Endothelial cell of umbilical vein (primary cell): Measurements from ENCODE around the gene GZF1. TPM values are rescaled to one million over a fixed set of nuclear protein-coding genes. Genes with fewer than 3 reads are reported as not detected.

Source experiments
- BruUV-seq: library from RNA; stranded (reverse); fragments of 400-500 nt; replicated peaks from 2 replicates; lab custom pipeline; 2021; lab: Mats Ljungman, UMichigan
- CTCF ChIA-PET: fragments of 300-600, 350-600 bp; sonication (Branson Sonifier 250); formaldehyde crosslinking; loops from one replicate; lab custom pipeline; 2021; ENCODE audit warnings: antibody characterized with exemption, inconsistent platforms; lab: Charles Lee
- POLR2A ChIA-PET: fragments of 300-600, 350-600 bp; sonication (Branson Sonifier 250); formaldehyde crosslinking; loops from one replicate; lab custom pipeline; 2021; ENCODE audit warnings: antibody characterized with exemption, inconsistent platforms; lab: Charles Lee
- DNase-seq: peaks from one replicate; pipeline ENCODE4 v3.0.0-alpha.2; 2011; ENCODE audit warnings: low read depth, low spot score
- FAIRE-seq: peaks from 2 replicates; lab custom pipeline; 2011; peaks lifted over from hg19 to GRCh38; lab: Jason Lieb, UNC
- H2AFZ ChIP-seq: 2 replicates; pipeline ENCODE4 v1.6.0; 2012; ENCODE audit warnings: low read depth, low read length, control low read depth, inconsistent platforms
- H3K27ac ChIP-seq: 2 replicates; pipeline ENCODE4 v1.5.1; 2011; ENCODE audit warnings: low read depth, mild to moderate bottlenecking, control low read depth, low read length, moderate library complexity; ENCODE audit not compliant: insufficient read depth
- H3K27me3 ChIP-seq, 2 experiments: 2 replicates each; pipeline versions ENCODE4 v1.6.0 to v1.6.1; 2011; ENCODE audit warnings: low read length in 2 of 2, mixed read lengths in 1 of 2; ENCODE audit not compliant: control insufficient read depth in 2 of 2, insufficient read depth in 2 of 2
- H3K36me3 ChIP-seq, 2 experiments: 2 replicates in 1 of 2; 3 replicates in 1 of 2; pipeline ENCODE4 v1.5.1; 2011; ENCODE audit warnings: low read length in 2 of 2, mild to moderate bottlenecking in 1 of 2, moderate library complexity in 1 of 2; ENCODE audit not compliant: control insufficient read depth in 2 of 2, insufficient read depth in 2 of 2; ENCODE audit errors: extremely low read depth in 1 of 2
- H3K4me1 ChIP-seq: 3 replicates; pipeline ENCODE4 v1.5.1; 2011; ENCODE audit warnings: mild to moderate bottlenecking, low read length; ENCODE audit not compliant: control insufficient read depth, insufficient read depth; ENCODE audit errors: extremely low read depth
- H3K4me2 ChIP-seq: 2 replicates; pipeline ENCODE4 v1.6.1; 2011; ENCODE audit warnings: low read length, control low read depth, mixed read lengths; ENCODE audit not compliant: insufficient read depth
- H3K4me3 ChIP-seq, 3 experiments: fragments of 200-600 bp in 1 of 3; sonication (generic), shearing (Covaris generic) in 1 of 3; replicated peaks in 1 of 3; 2 replicates each; pipeline ENCODE4 v1.5.1; 2011 to 2016; ENCODE audit warnings: control low read depth in 3 of 3, low read length in 3 of 3, mild to moderate bottlenecking in 2 of 3, inconsistent platforms in 1 of 3, low read depth in 1 of 3, moderate library complexity in 1 of 3; ENCODE audit not compliant: insufficient read depth in 1 of 3
- H3K79me2 ChIP-seq: 2 replicates; pipeline ENCODE4 v1.6.0; 2012; ENCODE audit warnings: low read length, inconsistent platforms; ENCODE audit not compliant: control insufficient read depth, insufficient read depth
- H3K9ac ChIP-seq: replicated peaks from 2 replicates; pipeline ENCODE3; 2011; ENCODE audit warnings: low read length, control low read depth; ENCODE audit not compliant: insufficient read depth; ENCODE audit errors: extremely low read depth
- H3K9me1 ChIP-seq: replicated peaks from 3 replicates; pipeline ENCODE4 v1.6.0; 2011; ENCODE audit warnings: mild to moderate bottlenecking, low read length; ENCODE audit not compliant: control insufficient read depth, insufficient read depth; ENCODE audit errors: extremely low read depth
- H3K9me3 ChIP-seq: replicated peaks from 2 replicates; pipeline ENCODE4 v1.5.1; 2012; ENCODE audit warnings: low read length, inconsistent platforms; ENCODE audit not compliant: control insufficient read depth, insufficient read depth
- H4K20me1 ChIP-seq: replicated peaks from 2 replicates; pipeline ENCODE3; 2011; ENCODE audit warnings: mild to moderate bottlenecking, low read length; ENCODE audit not compliant: control insufficient read depth, insufficient read depth; ENCODE audit errors: extremely low read depth
- CTCF ChIP-seq, 2 donors: IDR thresholded peaks; 1 replicate in 1 of 2; 2 replicates in 1 of 2; pipeline ENCODE4 v1.5.1; 2011; ENCODE audit warnings: low read length in 2 of 2, mild to moderate bottlenecking in 2 of 2, moderate library complexity in 2 of 2, control low read depth in 1 of 2, inconsistent platforms in 1 of 2, low read depth in 1 of 2; ENCODE audit not compliant: insufficient read depth in 1 of 2; ENCODE audit errors: extremely low read depth in 1 of 2
- EZH2 ChIP-seq: IDR thresholded peaks from 2 replicates; pipeline ENCODE4 v1.6.1; 2012; ENCODE audit warnings: borderline replicate concordance, low read depth, mild to moderate bottlenecking, moderate library complexity, low read length, inconsistent platforms; ENCODE audit not compliant: severe bottlenecking
- FOS ChIP-seq: IDR thresholded peaks from 2 replicates; pipeline ENCODE4 v1.6.1; 2011; ENCODE audit warnings: mild to moderate bottlenecking, low read length, moderate library complexity, borderline replicate concordance; ENCODE audit not compliant: insufficient read depth
- GATA2 ChIP-seq: IDR thresholded peaks from 2 replicates; pipeline ENCODE4 v1.7.0; 2011; ENCODE audit warnings: low read depth, mild to moderate bottlenecking, moderate library complexity, mixed read lengths, low read length; ENCODE audit not compliant: insufficient read length, insufficient read depth
- JUN ChIP-seq: IDR thresholded peaks from 2 replicates; pipeline ENCODE4 v1.6.1; 2011; ENCODE audit warnings: borderline replicate concordance, low read depth; ENCODE audit not compliant: insufficient read length, insufficient read depth
- MYC ChIP-seq: IDR thresholded peaks from one replicate; pipeline ENCODE4 v1.6.1; 2011; ENCODE audit warnings: mild to moderate bottlenecking, low read depth, low read length
- POLR2A ChIP-seq: IDR thresholded peaks from 2 replicates; pipeline ENCODE4 v1.6.1; 2012; ENCODE audit warnings: low read depth, mild to moderate bottlenecking, control low read depth, low read length
- POLR2AphosphoS5 ChIP-seq: IDR thresholded peaks from 2 replicates; pipeline ENCODE4 v1.6.1; 2012; ENCODE audit warnings: low read depth, mild to moderate bottlenecking, control low read depth, low read length, moderate library complexity; ENCODE audit not compliant: insufficient read depth
- dilution Hi-C: fragments of 300-500 bp; cut with MboI; formaldehyde crosslinking; loops from one replicate; pipeline ENCODE4 v1.15.0; 2019; ENCODE audit warnings: low sequenced_read_pairs; ENCODE audit not compliant: extremely low pct_ligation_motif_present
- intact Hi-C: fragments of 100-400 bp; cut with micrococcal nuclease; formaldehyde crosslinking; loops from one replicate; pipeline ENCODE4 v1.10.0; 2022
- polyA plus RNA-seq, 4 experiments: library from polyadenylated mRNA; depleted of rRNA in 3 of 4; stranded (reverse) in 3 of 4; unstranded in 1 of 4; fragments of >200 nt; gene quantifications; 2 replicates each; pipeline versions ENCODE4 v1.2.1 to v1.2.3, GENCODE V29; 2011 to 2012; ENCODE audit warnings: missing spikeins in 1 of 4
- total RNA-seq: library from RNA; stranded (reverse); gene quantifications from 2 replicates; pipeline ENCODE4 v1.2.3, GENCODE V29; 2021
- TF ChIP-seq, protein P1 (sequence below): IDR thresholded peaks from 2 replicates; pipeline ENCODE4 v1.6.1; 2011; ENCODE audit not compliant: insufficient read depth, insufficient read length

The GZF1 gene
- total and polyA plus RNA-seq, 2 donors (not counting 3 experiments of a cell fraction or from before 2014, with no cell fraction given), result 9.7 to 10.0 TPM

- no peaks in the 10 kb centered on the region for H3K4me1 ChIP-seq
- no peak overlapping the region for H3K27ac ChIP-seq
- intact Hi-C loops, result no loop called here
- TF ChIP-seq, protein P1, sequence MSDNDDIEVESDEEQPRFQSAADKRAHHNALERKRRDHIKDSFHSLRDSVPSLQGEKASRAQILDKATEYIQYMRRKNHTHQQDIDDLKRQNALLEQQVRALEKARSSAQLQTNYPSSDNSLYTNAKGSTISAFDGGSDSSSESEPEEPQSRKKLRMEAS, result no peak
- no peak for TF ChIP-seq GATA2
- no peak for TF ChIP-seq FOS
- no peak for TF ChIP-seq POLR2A
- no peak for TF ChIP-seq CTCF (IDR thresholded peaks at IDR 0.05; ENCODE audit: extremely low read depth in 1 of 2, insufficient read depth in 1 of 2, low read depth in 1 of 2, low read length in 2 of 2)
- TF ChIP-seq POLR2AphosphoS5, result no peak
- TF ChIP-seq MYC, result no peak
- no peak for TF ChIP-seq EZH2
- TF ChIP-seq JUN, result no peak
- H3K79me2 ChIP-seq, result peaks cover 90% of the 10 kb centered on the region
- no peaks in the 10 kb centered on the region for H3K36me3 ChIP-seq
- CTCF ChIA-PET, result interaction anchor here (0.9 to 1.0 kb wide), 2 partner anchors 8 to 10 kb away, joined by 3 read pairs; partner anchors contain the start of gene NAPB
- H2AFZ ChIP-seq, result no peak overlapping the region
- H3K4me2 ChIP-seq, result no peak overlapping the region
- H3K4me3 ChIP-seq, result no peak overlapping the region
- DNase-seq (no peak), FAIRE-seq (no peak)
- H3K9me3 ChIP-seq, result no peaks in the 10 kb centered on the region
- peaks cover 6% of the 10 kb centered on the region for H4K20me1 ChIP-seq
- POLR2A ChIA-PET, result no interaction called here
- no TSS peak for BruUV-seq
- dilution Hi-C loops, result no loop called here
- no peaks in the 10 kb centered on the region for H3K9me1 ChIP-seq
- no peak overlapping the region for H3K9ac ChIP-seq
- no peaks in the 10 kb centered on the region for H3K27me3 ChIP-seq
Observed at GRCh38 chr20:23410916-23411695, 49.1 kb downstream of the GZF1 start.
